ENCODE measurements around the gene CALD1. TPM values are rescaled to one million over a fixed set of nuclear protein-coding genes. Genes with fewer than 3 reads are reported as not detected.

CALD1 gene
- total RNA-seq, 1 experiment from 2014 or later, result 107 TPM

DNA sequence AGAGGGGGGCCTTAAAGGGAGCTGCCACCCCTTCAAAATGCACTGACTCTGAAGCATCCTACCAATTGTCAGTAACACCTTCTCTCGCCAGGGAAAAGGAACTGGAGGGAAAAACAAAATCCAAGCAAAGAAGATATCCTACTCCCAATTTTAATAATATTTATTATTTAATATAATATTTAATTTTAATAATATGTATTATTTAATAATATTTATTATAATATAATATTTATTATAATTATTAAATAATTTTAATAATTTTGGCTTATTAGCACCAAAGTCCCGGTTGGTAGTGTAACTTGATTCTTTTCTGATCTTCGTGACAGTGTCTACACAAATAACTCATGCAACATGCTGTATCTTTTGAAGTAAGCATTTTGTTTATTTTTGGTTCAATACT is 148.3 kb downstream of the CALD1 start:
- Histone ChIP-seq H3T11ph (ENCODE audit: low read length) (no peak overlapping the region), H3K79me2 (ENCODE audit: insufficient read depth, low read length) (no peaks in the 10 kb centered on the region), H3K18ac (ENCODE audit: insufficient read length, low read depth, low read length) (no peak overlapping the region), H2BK5ac (ENCODE audit: insufficient read length, low read length) (no peak overlapping the region), H2AK5ac (ENCODE audit: insufficient read length, low read length) (no peak overlapping the region), H3K14ac (ENCODE audit: insufficient read depth, low read length) (no peak overlapping the region), H3K27me3 (ENCODE audit: insufficient read depth, low read length) (no peaks in the 10 kb centered on the region), H3K79me1 (ENCODE audit: insufficient read depth, low read depth, low read length, poor library complexity, severe bottlenecking) (no peaks in the 10 kb centered on the region), H4K8ac (replicated peaks; ENCODE audit: insufficient read length, low read depth, low read length) (no peak overlapping the region), H4K91ac (ENCODE audit: insufficient read length, low read depth, low read length) (no peak overlapping the region), H3K56ac (ENCODE audit: insufficient read length, low read depth, low read length) (no peak overlapping the region), H3K23me2 (ENCODE audit: insufficient read length, low read depth, low read length, poor library complexity, severe bottlenecking) (no peaks in the 10 kb centered on the region), H2BK120ac (ENCODE audit: low read depth, low read length, poor library complexity, severe bottlenecking) (no peak overlapping the region), H2AFZ (ENCODE audit: low read length) (no peak overlapping the region), H3K4me1 (ENCODE audit: insufficient read depth, low read length) (no peaks in the 10 kb centered on the region), H4K20me1 (ENCODE audit: control insufficient read depth, insufficient read depth, insufficient read length) (no peaks in the 10 kb centered on the region), H3K23ac (ENCODE audit: insufficient read length, low read depth, low read length) (no peak overlapping the region), H3K4me2 (ENCODE audit: insufficient read depth, insufficient read length, low read length) (no peak overlapping the region), H3K4ac (ENCODE audit: low read depth, low read length) (no peak overlapping the region), H3K27ac (ENCODE audit: insufficient read length, low read depth, low read length) (no peak overlapping the region), H4K5ac (ENCODE audit: insufficient read length, low read depth, low read length) (no peak overlapping the region), H2BK12ac (ENCODE audit: insufficient read length, low read depth, low read length) (no peak overlapping the region), H2BK20ac (ENCODE audit: low read depth, low read length, poor library complexity, severe bottlenecking) (no peak overlapping the region), H3K9me3 (ENCODE audit: control insufficient read depth, low read depth, low read length) (no peaks in the 10 kb centered on the region), H2BK15ac (ENCODE audit: low read depth, low read length) (no peak overlapping the region), H3K9ac (ENCODE audit: extremely low read depth, insufficient read length, low read length) (no peak overlapping the region)
- H3K36me3 Mint-ChIP-seq (ENCODE audit: insufficient read depth in 1 of 3, low read depth in 3 of 3), result peaks cover 11 to 43% (median 38%) of the 10 kb centered on the region in 3 experiments; a peak in 6 of 7 replicates
- no peak overlapping the region for H3K4me3 Mint-ChIP-seq
- no peak for DNase-seq
- H3K27ac Mint-ChIP-seq, result no peak overlapping the region
- H3K9me3 Mint-ChIP-seq, result no peaks in the 10 kb centered on the region
- H3K27me3 Mint-ChIP-seq (ENCODE audit: low read depth), result no peaks in the 10 kb centered on the region
- WGBS (ENCODE audit: extremely low coverage, insufficient read length, low lambda C conversion rate), result no CpG with 5 or more reads among the region's 3 CpGs
- H3K4me1 Mint-ChIP-seq, result peaks cover 7% of the 10 kb centered on the region in 2 experiments; a peak in 2 of 4 replicates
- TF ChIP-seq, protein P1, sequence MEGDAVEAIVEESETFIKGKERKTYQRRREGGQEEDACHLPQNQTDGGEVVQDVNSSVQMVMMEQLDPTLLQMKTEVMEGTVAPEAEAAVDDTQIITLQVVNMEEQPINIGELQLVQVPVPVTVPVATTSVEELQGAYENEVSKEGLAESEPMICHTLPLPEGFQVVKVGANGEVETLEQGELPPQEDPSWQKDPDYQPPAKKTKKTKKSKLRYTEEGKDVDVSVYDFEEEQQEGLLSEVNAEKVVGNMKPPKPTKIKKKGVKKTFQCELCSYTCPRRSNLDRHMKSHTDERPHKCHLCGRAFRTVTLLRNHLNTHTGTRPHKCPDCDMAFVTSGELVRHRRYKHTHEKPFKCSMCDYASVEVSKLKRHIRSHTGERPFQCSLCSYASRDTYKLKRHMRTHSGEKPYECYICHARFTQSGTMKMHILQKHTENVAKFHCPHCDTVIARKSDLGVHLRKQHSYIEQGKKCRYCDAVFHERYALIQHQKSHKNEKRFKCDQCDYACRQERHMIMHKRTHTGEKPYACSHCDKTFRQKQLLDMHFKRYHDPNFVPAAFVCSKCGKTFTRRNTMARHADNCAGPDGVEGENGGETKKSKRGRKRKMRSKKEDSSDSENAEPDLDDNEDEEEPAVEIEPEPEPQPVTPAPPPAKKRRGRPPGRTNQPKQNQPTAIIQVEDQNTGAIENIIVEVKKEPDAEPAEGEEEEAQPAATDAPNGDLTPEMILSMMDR (conservative IDR thresholded peaks at IDR 0.05), result no peak

All from H9 (cell line).